GM13977 (cell line): ENCODE data around the gene COL4A2.

ENCODE experiments used
- DNase-seq: peaks from one replicate; pipeline ENCODE4 v3.0.0; 2012; ENCODE audit warnings: low spot score
- CTCF ChIP-seq: IDR thresholded peaks from 2 replicates; pipeline ENCODE4 v1.5.1; 2012; ENCODE audit warnings: mild to moderate bottlenecking, control low read depth; ENCODE audit not compliant: insufficient read depth; ENCODE audit errors: extremely low read depth, missing control alignments
- in situ Hi-C: fragments of 300-500 bp; cut with MboI; formaldehyde crosslinking; loops from one replicate; pipeline ENCODE4 v1.12.0; 2022; ENCODE audit warnings: low sequenced_read_pairs, low pct_unique_long_range_greater_than_20kb, mixed read lengths, inconsistent platforms; ENCODE audit not compliant: unreplicated experiment

Gene COL4A2

GRCh38 chr13:110334256-110334655 lies 27.2 kb downstream of the COL4A2 start:
- TF ChIP-seq CTCF, result no peak
- in situ Hi-C loops, result no loop called here
- no peak for DNase-seq

DNA sequence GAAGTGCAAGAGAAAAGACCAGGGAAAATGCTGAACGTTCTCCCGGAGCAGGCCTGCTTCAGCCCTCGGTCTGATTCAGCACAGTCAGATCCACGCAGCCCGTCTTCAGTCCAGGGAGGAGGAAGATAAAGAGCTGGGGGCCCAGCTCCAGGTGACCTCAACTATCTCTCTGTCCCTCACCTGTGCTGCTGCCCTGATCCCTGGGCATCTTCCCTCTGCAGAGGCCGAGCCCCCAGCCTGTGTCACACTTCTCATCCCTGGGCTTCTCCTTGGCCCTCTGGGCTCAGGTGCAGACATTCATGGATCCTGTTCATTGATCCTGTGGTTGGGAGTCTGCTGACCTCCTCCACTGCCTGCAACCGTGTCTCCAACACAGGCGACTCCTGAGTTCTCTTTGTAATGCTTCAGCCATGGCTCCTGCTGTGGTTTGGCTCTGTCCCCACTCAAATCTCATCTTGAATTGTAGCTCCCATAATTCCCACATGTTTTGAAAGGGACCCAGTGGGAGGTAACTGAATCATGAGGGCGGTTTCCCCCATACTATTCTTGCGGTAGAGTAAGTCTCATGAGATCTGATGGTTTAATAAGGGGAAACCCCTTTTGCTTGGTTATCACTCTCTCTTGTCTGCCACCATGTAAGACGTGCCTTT lies 27.9 kb downstream of the COL4A2 start:
- in situ Hi-C loops, result no loop called here
- DNase-seq, result no peak
- TF ChIP-seq CTCF, result no peak

DNA sequence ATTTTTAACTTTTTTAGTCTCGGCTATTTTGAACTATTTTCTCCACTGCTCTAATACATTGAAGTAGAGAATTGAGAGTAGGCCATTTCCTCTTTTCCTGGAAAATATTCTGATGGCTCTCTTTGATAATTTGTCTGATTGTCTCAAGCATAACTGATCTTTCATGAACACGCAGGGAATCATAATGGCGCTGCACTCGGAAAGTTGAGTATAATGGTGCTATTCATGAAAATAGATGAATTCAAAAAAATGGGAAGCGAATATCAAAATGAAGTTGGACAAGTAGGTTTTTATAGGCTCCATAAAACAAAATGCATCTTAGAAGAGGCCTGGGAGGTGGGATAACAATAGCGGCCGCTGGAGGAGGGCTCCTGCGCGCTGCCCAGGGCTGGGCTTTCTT lies 29.0 kb downstream of the COL4A2 start:
- TF ChIP-seq CTCF, result no peak
- no peak for DNase-seq
- in situ Hi-C loops, result no loop called here

- TF ChIP-seq CTCF, result no peak
- in situ Hi-C loops, result no loop called here
- no peak for DNase-seq
Measured at GRCh38 chr13:110336681-110337080, 29.6 kb downstream of the COL4A2 start.

DNA sequence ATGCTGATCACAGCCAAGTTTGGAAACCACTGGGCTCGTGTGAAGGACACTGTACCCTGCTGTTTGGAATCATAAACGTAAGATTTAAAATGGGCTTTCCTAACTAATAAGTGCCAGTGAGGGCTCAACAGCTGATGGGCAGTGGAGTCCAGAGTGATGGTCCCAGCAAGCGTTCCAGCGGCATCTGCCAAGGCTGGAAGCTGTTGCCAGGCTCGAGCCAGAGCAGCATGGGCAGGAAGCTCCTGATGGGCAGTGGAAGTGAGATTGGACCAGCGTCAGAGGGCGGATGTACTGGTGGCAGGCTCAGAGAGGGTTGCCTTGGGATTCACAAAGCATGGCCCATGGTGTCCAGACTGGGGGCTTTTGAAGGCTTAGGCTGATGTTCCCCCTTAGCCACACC lies 30.2 kb downstream of the COL4A2 start:
- no peak for TF ChIP-seq CTCF
- in situ Hi-C loops, result no loop called here
- DNase-seq, result no peak

GRCh38 chr13:110338441-110339101 lies 31.5 kb downstream of the COL4A2 start:
- no peak for DNase-seq
- in situ Hi-C loops, result no loop called here
- TF ChIP-seq CTCF, result no peak
